Skin epidermis (tissue), 12 donors: Measurements from ENCODE around the gene MSI2.

Experiments
- H3K27ac ChIP-seq, 21 experiments: fragments of 200-600 bp; sonication (generic) in 11 of 21; one replicate each; pipeline ENCODE4 v1.5.0; 2020; ENCODE audit warnings: mild to moderate bottlenecking in 3 of 21, inconsistent platforms in 2 of 21, moderate library complexity in 2 of 21
- H3K4me3 ChIP-seq, 7 experiments: fragments of 200-600 bp; sonication (generic) in 2 of 7; one replicate each; pipeline ENCODE4 v1.5.0; 2020; ENCODE audit warnings: inconsistent platforms in 2 of 7, mild to moderate bottlenecking in 2 of 7, moderate library complexity in 1 of 7

Gene MSI2

DNA sequence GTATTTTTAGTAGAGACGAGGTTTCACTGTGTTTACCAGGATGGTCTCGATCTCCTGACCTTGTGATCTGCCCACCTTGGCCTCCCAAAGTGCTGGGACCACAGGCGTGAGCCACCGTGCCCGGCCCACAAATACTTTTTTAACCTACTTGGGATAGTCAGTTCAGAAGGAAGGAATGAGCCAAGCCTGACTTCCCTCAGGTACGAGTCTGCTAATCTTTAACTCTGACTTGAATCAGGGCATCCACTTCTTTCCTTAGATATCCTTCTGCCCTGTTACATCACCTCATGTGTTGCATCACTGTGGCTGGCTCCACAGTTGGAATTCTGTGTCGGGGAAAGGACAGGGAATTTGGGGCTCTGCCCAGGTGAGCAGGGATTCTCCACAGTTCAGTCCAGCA lies 120.8 kb downstream of the MSI2 start:
- no peak overlapping the region for H3K4me3 ChIP-seq
- no peak overlapping the region for H3K27ac ChIP-seq

DNA sequence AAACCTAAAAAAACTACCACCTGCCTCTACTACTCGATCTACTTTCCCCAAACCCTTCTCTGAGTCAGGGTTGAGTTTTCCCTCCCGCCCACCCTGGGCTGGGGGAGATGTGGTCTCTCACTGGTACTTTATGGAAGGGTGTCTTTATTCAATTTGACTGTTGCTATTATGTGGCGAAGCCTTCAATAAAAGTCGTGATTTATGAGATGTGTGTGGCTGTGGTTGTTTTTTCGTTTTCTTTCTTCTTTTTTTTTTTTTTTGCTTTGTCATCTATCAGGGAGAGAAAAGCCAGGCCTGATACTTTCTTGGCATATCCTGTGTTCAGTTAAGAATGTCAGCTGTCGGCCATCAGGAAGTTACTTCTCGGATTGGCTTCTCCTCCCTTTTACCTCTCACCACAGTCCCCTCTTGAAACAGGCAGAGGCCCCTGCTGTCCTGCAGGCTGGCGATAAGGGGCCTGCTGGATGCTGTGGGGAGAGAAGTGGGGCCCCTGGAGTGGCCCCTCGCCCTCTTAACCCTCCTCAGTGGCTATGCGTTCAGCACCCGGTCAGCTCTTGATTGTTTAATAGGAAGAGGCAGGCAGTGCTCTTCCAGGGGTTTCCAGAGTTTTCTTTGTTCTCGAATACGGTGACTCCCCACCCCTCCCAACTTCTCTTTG lies 123.0 kb downstream of the MSI2 start:
- no peak overlapping the region for H3K27ac ChIP-seq

DNA sequence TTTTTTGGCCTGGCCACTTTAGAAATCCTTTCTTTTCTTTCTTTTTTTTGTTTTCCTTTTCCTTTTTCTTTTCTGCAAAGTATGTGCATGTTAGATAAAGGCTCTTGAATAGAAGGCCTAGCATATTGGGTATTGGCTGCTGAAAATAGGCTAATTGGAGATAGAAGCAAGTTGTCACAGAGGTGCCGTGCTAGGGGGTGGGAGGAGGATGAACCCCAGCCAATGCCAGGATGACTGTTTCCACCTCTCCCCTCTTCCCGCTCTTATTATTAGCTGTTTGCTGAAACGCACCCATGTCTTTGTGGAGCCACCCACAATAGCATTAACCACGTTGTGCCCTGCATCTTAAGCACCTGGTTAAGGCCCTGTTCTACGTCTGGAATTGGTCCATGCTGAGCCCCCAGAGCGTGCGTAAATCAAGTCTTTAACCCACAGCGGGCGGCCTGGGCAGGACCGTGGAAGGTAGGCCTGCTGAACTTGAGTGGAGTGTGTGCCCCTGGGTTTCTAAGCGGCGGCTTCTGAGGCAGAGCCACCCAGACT lies 123.6 kb downstream of the MSI2 start:
- Histone ChIP-seq H3K4me3 (no peak overlapping the region), H3K27ac (no peak overlapping the region)

More for the DNA sequence above, 123.0 kb downstream of the MSI2 start:
- H3K4me3 ChIP-seq = no peak overlapping the region

DNA sequence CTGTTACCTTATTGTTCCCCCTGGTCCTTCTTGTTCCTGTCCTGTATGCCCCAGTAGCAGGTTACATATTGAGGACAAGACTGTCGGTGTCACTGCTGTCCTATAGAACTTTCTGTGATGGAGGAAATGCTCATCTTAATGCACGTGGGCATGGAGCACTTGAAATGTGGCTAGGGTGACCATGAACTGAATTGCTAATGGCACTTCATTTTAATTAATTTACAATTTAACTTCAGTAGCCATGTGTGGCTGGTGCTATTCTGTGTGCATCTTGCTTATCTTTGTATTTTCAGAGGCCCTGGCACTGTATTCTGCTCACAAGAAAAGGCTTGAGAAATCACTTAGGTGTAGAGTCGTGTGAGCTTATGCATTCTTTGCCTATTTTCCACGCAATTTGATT lies 125.2 kb downstream of the MSI2 start:
- no peak overlapping the region for H3K4me3 ChIP-seq
- H3K27ac ChIP-seq = no peak overlapping the region

DNA sequence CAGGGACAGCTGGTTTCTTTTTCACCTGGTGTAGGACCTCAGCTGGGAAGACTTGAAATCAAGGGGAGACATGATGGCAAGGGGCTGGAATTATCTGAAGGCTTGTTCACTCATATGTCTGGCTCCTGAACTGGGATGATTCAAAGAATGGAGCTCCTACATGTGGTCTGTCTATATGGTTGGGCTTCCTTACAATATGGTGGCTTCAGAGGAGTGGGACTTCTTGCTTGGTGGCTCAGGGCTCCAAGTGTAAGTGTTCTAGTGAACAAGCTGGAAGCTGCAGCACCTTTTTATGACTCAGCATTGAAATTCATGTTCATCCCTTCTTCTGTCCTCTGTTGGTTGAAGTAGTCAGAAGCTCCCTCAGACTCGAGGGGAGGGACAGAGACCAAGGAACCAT lies 127.9 kb downstream of the MSI2 start:
- Histone ChIP-seq H3K27ac (no peak overlapping the region), H3K4me3 (no peak overlapping the region)

DNA sequence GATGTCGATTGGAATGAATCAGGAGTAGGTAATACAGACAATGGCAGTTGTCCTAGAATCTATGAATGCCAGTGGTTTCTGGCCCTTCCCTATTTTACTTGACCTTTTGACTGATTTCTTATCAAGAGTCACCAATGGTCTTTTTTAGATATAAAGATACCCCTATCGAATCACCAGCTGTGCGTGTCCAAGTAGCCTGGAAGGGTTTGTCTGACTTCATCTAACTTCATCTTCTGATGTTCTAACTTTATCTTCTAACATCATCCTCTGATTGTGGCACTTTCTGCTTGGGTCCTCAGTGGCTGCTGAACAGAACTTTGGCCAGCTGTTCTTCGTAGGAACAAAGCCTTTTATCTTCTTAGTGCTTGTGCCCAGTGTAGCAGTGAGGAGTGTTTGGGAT lies 129.7 kb downstream of the MSI2 start:
- no peak overlapping the region for H3K4me3 ChIP-seq
- no peak overlapping the region for H3K27ac ChIP-seq

DNA sequence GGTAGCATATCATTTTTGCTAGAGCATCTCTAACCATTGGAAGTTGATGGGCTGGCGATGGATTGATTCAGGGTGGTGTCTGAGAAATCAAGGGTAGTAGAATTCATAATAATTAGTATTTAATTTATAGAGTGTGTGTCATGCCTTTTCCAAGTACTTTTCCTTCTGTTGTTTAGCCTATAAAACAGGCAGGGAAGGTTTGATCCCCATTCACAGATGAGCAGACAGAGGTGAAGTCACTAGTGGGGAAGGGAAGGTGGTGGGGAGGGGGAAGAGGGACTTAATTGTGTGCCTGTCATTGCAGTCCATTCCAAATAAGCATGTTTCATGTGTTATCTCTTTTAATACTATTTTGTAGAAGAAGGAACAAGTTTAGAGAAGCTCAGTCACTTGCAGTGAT lies 131.3 kb downstream of the MSI2 start:
- Histone ChIP-seq H3K27ac (no peak overlapping the region), H3K4me3 (no peak overlapping the region)

DNA sequence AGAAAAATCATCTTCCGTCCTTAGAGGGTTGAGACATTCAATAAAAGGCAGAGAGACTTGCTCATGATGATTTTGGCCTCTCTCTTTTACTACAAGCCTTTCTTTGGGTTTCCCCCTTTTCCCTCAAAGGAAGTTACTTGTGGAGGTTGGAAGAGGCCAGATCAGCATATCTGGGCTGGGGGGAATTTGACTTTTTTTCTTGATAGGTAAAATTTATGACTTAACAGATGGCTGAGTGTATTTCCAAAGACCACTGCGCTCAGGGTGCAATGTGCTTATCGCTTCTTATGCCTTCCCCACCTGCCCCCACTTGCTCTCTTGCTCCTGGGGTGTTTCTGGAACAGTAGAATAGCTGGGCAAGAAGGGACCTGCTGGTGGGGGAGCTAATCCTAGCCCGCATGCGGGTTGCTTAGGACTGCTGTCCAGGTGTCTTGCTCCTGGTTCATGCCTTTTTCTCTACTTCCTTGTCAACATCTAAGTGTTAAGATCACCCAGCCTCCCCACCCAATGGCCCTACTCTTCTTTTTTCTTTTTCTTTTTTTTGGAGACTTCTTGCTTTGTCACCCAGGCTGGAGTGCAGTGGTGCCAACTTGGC lies 131.9 kb downstream of the MSI2 start:
- Histone ChIP-seq H3K4me3 (no peak overlapping the region), H3K27ac (no peak overlapping the region)

DNA sequence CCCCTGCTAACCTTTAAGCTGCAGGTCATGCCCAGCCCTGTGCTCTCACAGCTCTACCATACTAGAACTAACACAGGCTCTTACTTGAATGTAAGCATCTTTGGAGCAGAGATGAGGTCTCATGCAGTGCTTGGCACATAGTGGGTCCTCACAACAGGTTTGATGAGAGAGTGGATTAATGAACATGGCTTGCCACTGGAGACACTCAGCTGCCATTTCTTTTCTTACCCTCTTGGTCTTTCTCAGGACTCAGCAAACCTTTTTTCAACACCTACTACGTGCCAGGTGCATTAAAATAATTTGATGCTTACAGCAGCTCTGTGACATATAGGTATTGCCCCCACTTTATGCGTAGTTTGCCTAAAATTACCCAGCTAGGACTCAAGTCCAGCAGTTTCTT lies 133.2 kb downstream of the MSI2 start:
- Histone ChIP-seq H3K4me3 (no peak overlapping the region), H3K27ac (no peak overlapping the region)

DNA sequence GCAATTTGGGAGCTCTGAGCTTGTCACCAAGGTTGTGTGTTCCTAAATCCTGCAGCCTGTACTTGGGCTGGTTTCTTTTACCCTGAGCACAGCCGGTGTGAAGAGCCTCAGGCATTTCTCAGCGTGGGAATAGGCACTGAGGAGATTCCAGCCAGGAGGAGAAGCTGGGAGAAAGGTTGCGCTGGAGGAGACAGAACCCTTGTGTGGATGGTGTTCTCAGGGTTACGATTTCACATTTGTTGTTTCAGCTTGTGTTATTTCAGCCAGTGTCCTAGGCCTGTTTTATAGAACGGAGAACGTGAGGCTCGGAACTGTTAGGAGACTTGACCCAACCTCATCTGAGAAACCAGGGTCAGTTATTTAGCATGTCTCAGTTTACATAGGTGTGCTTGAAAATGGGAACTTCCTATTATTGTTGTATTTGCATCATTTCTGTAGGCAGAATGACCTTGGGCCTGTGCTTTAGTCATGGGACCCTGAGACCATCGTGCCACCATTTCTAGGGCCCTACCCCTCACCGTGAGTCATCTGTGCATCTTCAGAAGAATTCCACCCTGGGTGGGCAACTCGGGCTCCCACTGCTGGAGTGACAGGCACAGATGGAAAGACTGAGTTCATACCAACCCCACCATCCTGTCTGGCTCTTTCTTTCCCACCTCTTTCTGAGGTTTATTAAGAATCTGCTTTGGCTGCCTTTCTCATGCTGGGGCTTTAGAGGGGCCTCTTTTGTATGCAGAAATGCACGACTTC lies 134.9 kb downstream of the MSI2 start:
- H3K4me3 ChIP-seq = no peak overlapping the region

DNA sequence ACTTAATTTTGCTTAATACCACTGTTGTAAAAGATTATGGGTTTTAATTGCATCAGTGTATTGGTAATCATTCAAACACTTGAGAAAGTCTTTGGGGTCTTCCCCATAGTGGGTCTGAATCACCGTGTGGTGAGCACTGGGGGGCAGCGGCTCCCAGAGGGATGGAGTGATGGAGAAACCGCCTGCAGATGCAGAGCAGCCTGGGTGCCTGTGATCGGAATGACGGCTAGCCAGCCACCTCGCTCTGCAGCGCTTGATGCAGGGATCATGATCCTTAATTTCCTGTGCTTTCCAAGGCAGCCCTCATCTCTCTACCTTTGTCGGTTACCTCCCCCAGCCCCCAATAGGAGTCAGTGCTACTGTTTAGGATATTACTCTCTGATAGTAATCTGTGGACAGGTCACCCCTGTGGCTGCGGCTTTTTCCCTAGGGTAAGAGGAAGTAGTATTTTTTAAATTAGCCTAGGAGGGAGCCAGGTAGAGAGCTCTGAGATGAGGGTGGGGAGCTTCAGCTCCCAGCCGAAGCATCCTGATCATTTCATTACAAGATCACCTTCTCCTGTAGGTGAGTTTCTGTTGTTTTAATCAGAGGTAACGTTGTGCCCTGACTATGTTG lies 135.6 kb downstream of the MSI2 start:
- Histone ChIP-seq H3K27ac (no peak overlapping the region), H3K4me3 (no peak overlapping the region)

More for the DNA sequence above, 134.9 kb downstream of the MSI2 start:
- H3K27ac ChIP-seq = no peak overlapping the region

DNA sequence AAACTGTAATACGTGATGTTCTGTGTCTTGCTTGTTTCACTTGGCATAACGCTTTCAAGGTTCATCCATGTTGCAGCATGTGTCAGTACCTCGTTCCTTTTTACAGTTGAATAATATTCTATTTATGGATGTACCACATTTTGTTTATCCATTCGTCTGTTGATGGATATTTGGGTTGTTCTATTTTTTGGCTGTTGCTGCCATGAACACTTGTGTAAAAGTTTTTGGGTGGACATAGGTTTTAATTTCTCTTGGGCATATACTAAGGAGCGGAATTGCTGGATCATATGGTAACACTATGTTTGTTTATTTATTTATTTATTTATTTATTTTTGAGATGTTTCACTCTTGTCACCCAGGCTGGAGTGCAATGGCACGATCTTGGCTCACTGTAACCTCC lies 137.0 kb downstream of the MSI2 start:
- H3K4me3 ChIP-seq = no peak overlapping the region

DNA sequence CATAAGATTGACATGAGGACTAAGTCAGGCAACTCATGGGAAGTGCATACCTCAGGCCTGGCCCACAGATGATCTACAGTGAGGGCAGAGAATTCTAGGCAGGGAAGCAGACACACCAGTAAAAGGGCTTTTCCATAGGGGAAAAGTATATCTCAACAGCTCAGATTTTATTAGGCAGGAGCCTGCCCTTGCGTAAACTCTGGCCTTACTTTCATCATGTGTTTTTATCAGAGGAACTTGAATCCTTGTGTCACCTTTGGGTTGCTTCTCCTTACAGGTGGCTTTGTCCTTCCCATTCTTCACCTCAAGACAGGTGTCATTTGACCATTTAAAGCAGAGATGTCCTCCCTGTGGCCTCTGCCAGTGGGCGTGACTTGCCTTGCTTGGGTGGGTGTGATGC lies 138.1 kb downstream of the MSI2 start:
- no peak overlapping the region for H3K27ac ChIP-seq
- H3K4me3 ChIP-seq = no peak overlapping the region

More for the DNA sequence above, 137.0 kb downstream of the MSI2 start:
- H3K27ac ChIP-seq = no peak overlapping the region

DNA sequence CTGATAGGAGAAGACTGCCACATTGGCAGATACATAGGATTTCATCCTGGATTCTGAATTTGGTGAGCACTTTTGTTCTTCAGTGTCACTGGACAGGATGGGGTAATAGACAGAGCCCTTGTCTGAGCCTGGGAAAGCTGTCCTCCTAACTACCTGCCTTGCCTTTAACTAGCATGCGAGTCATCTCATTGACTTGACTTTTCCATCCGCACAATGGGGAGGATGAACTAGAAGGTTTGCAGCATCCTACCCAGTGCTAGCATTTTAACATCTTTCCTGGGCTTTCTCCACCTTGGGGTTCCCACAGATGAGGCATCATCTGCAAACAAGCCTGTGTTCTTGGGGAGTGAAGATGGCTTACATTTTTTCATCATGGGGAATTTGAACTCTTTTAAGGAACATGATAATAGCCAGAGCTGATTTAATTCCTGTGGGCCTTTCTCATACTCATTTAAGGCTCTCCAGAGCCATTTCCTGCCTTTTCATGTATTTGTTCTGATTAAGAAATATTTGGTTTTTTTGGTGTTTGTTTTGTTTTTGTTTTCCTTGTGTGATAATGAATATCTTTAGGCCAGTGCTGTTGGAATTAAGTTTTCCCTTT lies 139.5 kb downstream of the MSI2 start:
- Histone ChIP-seq H3K27ac (no peak overlapping the region), H3K4me3 (no peak overlapping the region)

DNA sequence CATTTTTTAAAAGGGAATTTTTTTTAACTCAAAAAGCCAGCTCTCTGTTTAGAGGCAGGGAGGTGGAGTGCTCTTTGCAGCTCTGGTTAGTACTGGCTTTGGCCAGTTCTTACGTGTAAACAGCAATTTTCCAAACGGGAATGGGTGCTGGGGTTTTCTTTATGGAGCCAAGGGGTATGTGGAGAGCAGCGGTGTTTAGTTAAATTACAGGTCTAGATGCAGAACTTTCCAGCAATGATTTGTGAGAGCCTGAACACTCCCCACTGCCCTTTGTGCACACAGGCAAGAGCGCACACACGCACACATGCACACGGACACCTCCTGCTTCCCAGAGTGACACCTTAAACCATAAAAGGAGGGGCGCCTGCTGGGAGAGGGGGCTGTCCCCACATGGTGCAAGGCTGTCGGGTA lies 140.2 kb downstream of the MSI2 start:
- H3K27ac ChIP-seq = no peak overlapping the region
- no peak overlapping the region for H3K4me3 ChIP-seq

DNA sequence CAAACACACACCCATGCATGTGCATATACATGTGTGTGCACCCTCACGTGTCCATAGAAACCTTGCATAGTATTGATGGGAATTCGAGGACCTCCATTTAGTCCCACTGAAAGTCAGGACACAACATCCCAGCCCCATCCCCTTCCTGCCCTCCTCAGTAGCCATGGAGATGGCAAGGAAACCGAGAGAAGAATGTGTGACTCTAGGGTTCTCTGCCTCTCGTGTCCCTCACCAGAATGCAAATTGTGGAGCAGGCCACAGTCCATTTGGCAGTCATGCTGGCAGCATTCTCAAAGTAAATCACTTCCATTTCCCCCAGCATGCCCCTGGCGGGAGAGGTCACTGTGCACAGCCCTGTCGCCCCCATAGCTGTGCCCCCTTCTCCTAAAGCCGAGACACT lies 141.1 kb downstream of the MSI2 start:
- Histone ChIP-seq H3K27ac (no peak overlapping the region), H3K4me3 (no peak overlapping the region)

DNA sequence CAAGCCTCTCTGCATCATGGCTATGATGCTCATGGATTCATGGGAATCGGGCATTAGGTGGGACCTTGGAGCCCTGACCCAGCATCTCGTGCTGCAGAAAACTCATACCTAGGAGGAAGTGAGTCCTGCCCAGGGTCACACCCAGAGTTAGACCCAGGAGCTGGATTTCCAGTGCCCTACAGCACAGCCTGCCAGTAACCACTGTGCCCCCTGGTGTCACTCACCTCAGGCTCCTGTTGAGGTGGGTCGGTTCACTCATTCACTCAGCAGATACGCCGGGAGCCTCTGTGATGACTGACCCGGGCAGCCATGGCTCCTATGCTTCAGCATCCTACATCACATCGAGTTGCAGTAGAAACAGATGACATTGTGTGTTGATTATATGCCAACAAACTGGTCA lies 143.4 kb downstream of the MSI2 start:
- no peak overlapping the region for H3K27ac ChIP-seq

DNA sequence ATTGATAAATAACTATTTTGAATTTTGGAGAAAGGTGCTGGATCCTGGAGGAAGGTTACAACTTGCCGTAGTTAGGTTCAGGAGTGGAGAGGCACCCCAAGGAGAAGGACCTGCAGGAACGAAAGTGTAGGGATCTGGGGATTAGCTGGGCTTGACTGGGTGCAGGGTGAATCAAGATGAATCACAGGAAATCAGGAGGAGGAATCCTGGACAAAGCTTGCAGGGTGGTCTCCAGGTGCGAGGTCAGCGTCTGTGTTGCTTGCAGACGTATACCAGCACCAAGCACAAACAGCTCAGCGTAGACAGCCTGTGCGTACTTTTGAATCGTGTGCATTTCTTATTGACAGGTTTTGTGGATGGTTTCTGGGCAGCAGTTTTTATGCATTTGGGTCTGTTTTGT lies 144.3 kb downstream of the MSI2 start:
- H3K4me3 ChIP-seq = no peak overlapping the region
- no peak overlapping the region for H3K27ac ChIP-seq

More for the DNA sequence above, 143.4 kb downstream of the MSI2 start:
- H3K4me3 ChIP-seq = no peak overlapping the region

DNA sequence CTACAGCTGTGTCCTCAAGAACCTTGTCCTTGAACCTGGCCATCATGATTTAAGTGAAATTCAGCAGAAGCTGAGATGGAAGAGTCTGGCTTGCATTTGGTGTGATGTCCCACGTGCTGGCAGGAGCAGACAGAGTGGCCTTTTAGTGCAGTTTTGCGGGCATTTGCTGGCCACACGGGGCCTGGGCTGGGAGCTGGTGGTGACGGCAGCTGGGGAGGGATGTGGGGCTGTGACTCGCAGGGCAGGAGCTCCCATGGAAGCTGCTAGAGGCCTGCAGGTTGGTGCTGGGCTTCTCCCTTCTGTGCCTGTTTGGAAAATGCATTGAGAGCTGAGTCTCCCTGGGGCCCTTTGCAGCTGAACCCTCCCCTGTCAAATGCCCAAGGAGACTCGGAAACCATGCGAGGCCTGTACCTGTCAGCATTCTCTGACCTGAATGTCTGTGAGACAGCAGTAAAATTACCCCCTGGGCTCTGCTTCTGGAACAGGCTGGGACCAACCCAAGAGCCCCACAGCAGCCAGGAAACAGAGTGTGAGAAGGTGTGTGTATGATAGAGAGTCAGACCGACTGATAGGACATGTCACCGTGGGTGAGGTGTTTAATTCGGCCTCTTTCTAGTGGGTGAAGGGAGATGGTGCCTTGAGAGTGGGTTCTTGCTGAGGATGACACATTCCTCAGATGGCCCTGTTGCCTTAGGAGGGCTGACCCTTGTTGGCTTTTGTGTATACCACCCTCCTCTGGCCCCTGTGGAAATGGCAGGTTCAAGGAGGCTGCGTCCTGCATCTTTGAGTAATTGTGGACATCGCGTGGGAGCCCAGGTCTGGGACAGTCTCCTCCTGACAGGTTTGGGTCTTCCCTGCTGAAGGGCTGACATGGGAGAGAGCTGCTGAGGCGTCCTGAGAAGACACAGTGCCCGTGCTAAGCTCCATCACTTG lies 145.5 kb downstream of the MSI2 start:
- Histone ChIP-seq H3K4me3 (no peak overlapping the region), H3K27ac (peak overlapping the region in 1 of 21 experiments; percentile 17)
